HG03095 (cell line): ENCODE data around the gene NQO1.
"Not testable (repeated sequence)": the region's sequence is repeated elsewhere in the genome, so short reads cannot be mapped to it uniquely, and the experiment has no call there.

Experiments
- ATAC-seq: cut with Tn5 transposase; IDR thresholded peaks from one replicate; pipeline ENCODE4 v1.9.1; 2021; ENCODE audit warnings: moderate library complexity; ENCODE audit not compliant: unreplicated experiment

Gene NQO1

DNA sequence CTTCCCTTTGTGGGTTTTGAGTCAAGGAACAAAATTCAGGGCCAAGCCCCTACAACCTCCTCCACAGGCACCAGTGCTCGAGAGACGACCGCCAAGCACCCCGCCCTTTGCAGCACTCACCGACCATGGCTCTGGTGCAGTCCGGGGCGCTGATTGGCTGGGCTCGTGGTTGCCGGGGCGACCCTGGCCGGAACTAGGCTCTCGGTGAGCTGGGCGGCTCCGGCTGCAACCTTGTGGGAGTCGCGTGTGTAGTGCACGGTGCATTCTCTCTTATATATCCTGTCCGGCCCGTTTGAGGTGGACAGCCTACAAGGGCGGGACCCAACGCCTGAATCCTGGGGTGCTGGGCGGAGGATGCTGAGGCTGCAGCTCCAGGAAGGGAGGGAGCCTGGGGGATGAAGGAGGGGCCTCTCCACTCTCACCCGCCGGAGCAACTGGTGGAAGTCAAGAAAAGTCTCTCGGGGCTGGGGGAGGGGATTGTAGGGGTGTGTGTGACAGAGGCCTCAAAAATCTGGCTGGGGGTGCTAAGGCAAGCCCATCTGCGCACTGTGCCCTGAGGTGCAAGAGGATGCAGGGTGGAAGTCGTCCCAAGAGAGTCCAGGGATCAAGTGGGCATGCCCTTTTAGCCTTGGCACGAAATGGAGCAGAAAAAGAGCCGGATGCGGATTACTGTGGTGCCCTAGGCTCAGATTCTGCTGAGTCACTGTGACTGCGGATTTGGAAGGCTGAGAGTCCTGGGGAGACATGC, at the start of gene NQO1:
TSS of gene NQO1 (minus strand) at position 248 of the 748 bp plus-strand sequence. CDS start at position 127, 121 bp downstream.
- ATAC-seq: peak; percentile 98

DNA sequence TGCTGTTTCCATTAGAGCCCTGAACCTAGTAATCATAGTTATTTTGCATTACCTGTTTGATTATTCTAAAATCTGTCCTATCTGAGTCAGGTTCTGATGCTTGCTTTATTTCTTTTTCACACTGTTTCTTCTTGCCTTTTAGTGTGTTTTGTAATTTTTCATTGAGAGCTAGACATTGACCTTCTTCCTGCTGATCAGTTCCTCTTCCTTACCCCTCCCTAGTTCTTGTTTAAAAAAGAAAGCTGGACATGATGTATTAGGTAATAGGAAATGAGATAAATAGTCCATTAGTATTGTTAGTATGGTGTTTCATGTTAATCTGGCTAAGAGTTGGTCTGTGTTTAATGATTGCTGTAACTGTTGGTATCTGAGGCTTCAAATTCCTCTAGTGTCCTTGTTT, 49.2 kb upstream of the NQO1 start:
- no peak for ATAC-seq

DNA sequence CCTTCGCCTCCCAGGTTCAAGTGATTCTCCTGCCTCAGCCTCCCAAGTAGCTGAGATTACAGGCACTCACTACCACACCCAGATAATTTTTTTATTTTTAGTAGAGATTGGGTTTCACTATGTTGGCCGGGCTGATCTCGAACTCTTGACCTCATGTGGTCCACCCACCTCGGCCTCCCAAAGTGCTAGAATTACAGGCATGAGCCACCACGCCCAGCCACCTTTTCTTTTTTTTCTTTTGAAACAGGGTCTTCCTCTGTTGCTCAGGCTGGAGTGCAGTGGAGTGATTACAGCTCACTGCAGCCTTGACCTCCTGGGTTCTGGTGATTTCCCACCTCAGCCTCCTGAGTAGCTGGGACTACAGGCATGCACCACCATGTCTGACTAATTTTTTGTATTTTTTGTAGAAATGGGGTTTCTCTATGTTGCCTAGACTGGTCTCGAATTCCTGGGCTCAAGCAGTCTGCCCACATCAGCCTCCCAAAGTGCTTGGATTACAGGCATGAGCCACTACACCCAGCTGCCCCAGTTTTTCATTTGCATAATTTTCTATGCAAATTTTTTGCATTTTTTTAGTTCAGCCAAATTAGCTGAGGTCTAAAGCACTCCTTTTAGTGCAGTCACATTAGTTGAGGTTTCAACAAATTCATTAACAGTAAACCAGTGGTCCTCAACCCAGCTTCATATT, 47.0 kb upstream of the NQO1 start:
- ATAC-seq: no peak

DNA sequence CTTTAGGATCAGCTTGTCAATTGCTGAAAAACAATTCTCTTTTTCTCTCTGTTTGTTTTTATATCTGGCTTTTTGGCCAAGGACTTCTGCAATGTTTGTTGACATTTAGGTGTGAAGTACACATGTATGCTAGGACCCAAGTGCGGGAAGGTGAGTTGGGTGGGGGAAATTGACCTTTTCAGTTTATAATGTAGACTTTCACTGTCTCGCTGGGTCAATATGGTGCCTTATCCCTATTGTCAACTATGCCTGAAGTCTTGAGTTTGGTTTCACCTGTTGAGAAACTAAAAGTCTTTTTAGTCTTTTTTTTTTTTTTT, 45.2 kb upstream of the NQO1 start:
- no peak for ATAC-seq

DNA sequence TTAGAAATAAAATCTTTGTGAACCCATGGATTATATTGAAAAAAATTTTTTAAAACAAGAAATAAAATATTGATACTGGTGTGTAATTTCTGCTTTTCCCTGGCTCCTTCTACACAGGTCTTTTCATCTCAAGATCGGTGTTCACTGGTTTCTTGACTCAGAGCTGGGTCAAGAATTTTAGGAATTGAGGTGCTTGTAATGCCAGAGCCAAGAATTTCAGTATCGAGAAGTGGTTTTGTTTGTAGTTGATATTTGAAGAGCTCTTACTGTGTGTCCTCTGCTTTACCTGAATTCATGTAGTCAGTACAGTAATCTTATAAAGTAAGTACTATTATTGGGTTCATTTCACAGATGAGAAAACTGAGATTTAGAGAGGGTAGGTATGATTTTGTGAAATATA, 43.0 kb upstream of the NQO1 start:
- ATAC-seq: no peak

DNA sequence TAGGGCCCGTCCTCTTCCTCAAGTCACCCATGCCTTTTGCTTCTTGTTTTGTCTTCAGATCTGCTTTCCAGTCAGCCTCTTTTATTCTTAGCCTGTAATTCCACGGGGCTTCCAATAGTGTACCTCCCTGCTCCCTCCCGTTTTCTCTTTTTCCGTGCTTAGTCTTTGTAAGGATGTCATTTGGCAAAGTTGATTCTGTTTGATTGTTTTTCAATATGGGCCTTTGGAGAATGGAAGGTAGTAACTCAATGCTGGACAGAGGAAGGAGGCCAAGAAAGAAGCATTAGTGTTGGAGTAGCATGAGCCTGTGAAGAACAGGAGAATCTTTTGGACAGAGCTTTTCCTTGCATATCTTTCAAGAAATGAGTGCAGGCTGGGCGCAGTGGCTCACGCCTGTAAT, 42.3 kb upstream of the NQO1 start:
- no peak for ATAC-seq

DNA sequence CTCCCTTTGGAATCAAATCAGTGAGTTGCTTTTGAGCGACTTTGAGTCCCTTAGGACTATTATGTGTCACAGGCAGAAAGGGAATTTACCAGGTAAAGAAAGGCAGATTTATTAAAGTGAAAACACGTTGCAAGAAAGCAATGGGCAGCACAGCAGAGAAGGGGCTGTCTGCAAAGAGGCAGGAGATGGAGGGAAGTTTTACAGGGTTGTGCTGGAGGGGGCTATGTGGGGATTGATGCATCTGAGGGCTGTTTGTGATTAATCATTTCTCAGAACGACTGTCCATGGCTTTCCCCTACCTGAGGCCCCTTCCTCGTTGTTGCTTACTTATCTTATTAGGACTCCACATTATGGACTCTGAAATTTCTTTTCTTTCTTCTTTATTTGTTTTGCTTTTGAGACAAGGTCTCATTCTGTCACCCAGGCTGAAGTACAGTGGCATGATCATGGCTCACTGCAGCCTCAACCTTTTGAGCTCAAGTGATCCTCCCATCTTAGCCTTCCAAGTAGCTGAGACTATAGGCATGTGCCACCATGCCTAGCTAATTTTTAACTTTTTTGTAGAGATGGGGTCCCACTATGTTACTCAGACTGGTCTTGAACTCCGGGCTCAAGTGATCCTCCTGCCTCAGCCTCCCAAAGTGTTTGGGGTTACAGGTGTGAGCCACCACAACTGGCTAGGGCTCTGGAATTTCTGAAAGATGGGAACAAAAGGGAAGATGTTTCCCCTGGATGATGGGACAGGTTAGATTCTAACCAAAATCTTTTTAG, 41.3 kb upstream of the NQO1 start:
- ATAC-seq: no peak

DNA sequence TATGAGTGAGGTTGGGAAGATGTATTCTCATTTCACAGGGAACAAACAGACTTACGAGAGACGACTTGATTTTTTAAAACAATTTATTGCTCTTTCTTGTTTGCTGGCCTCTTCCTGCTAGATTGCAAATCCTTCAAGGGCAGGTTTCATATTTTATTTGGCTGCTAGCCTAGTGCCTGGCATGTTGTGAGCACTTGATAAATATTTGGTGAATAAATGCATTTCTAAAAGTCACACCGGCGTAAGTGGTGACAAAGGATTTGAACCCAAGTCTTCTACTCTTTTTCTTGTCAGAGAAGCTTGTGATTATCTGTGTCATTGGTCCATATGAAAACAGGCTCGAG, 37.2 kb upstream of the NQO1 start:
- no peak for ATAC-seq

DNA sequence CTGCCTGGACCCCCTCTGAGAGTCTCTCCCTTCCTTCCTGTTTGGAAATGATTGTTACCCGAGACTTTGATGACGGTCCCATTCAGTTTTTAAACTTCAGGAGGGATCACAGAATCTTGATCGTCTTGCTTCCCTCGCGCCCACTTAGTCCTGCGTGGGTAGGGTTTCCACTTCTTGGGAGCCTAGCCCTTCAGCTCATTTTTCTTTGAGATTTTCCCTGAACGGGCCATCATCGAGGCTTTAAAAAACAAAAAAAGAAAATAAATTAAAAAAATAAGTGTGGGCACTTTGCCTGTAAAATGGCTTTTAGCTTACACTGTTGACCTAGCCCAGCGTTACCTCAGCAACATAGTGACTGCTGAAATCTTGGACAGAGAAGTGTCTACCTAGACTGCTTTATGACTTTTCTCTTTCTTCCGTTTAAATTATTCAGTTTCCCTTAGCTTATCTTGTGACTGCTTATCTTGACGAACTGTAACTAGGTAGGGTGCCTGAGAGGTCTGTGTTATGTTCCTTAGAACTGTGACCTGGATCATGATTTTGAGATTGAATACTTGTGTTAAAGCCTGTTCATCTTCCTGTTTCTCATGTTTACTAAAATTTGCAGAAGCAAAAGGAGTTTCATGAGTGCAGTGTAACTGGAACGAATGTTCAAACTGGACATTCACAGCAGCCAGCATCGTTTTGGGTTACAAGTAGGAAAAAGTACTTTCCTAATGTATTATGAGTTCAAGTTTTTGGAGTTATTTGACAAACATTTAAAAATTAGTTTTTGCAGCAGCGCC, 36.6 kb upstream of the NQO1 start:
- no peak for ATAC-seq

DNA sequence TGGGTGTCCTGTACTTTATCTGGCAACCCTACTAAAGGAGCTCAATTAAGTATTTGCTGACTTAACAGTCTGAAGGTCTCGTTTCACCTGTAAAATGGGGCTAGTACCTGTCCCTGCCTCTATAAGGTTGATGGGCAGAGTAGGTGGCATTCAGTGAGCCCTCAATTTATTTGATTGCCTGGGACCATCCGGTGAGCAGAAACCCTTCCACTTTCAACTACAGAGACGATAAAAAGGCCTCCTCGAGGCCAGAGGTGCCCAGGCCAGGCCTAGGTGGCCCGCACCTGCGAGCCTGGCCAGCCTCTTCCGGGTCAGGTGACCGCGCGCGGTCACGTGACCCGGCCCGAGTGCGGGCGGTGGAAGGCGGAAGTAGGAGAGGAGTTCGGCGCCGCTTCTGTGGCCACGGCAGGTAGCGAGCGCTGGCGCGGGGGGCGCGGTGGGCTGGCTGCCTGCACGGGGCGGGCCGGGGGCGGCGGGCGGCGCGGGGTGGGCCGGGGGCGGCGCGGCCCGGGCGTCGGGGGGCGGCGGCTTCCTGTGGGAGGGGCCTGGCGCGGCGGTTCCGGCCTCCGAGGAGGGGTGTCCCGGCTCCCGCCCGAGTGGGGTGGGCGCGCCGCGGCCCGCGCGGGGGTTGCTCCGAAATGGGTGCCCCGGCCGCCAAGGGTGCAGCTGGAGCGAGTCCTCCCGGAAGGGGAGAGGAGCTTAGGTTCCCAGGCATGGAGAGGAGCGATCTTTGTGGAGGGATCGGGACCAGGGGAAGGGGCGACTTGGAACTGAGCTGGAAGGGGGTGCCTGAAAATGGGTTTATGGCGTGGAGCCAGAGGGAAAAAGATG, 35.8 kb upstream of the NQO1 start, which contains the start of gene WWP2:
TSS of gene WWP2 (plus strand) at position 350 of the 831 bp plus-strand sequence. CDS start 24,679 bp downstream, outside the sequence.
- ATAC-seq: peak; percentile 64

DNA sequence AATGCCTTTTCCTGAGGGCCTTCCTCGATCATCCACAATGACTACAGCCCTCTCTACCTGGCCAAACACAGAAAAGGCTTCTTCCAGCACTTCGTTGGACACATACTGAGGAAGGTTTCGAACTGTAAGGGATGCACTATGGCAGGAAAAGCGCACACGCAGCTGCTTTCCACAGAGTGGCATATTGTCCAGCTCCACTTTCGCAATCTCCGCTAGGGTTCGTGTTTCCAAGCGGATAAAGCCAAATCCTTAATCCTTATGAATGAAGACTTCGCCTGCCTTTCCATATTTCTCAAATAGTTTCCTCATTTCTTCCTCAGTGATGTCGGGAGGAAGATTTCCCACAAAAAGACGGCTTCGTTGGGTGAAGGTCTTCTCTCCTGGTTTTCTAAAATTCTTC, 31.0 kb upstream of the NQO1 start:
- ATAC-seq: not testable (repeated sequence)

DNA sequence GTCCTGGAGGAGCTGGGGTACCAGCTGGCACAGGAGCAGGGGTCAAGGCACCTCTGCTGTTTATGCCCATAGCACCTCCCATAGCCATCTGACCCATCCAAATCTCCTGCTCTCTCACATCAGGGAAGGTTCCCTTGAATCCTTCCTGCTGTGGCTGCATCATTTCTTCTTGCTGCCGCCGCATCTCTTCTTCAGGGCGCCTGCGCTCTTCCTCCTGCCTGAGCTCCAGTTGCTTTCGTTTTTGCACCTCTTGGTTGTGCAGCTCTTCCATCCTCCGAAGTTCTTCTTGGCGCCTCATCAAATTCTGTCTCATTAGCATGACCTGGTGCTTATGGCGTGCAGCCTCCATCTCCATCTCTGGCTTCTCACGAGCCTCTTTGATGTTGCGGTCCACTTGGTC, 30.3 kb upstream of the NQO1 start:
- no peak for ATAC-seq

DNA sequence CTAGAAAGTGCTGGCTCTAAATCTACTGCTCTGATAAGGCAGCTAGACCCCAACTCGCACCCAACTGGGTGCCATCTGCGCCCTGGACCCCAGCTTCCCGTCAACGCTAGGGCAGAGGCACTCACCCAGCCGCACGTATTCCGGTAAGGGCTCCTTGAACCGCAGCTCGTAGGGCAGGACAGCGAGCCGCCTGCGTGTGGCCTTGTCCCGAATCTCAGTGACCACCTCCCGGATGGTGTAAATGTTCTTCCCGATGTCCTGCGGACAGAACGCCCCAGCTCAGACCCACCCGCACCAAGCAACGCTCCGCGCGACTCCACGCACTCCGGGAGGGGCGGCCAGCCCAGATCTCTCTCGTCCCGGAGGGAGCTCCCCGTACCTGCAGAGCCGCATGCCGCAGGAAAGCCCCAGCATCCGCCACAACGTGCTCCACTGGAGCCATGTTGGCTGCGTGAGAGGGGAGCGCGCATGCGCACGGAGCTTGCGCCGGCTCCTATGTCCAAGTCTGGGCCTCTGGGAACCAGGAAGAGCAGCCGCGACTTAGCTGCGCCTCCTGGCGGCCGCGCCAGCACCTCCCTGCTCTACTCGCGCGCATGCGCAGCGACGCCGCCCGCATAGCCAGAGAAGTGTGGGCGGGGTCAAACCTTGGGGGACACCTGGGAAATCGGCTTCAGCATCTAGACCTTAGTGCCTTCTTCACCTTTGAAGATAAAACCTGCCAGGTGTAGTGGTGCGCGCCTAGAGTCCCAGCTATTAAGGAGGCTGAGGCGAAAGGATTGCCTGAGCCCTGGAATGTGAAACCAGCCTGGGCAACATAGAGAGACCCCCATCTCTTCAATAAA, 28.3 kb upstream of the NQO1 start, which contains the start of gene NOB1:
TSS of gene NOB1 (minus strand) at position 458 of the 842 bp plus-strand sequence. CDS start at position 442, 16 bp downstream.
- ATAC-seq: peak; percentile 89

DNA sequence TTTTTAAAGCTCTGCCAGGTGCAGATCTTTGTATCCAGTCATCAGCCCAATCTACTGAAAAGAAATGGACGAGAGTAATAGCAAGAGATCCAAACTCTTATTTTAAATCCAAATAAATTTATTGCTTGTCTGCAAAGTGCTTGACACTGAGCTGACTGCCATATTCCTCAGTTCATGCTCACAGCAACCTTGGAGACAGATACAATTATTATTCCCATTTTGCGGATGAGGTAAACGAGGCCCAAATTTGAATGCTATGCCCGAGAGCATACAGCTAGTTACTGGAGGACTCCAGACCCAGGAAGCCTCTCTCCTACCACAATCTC, 27.7 kb upstream of the NQO1 start:
- no peak for ATAC-seq

DNA sequence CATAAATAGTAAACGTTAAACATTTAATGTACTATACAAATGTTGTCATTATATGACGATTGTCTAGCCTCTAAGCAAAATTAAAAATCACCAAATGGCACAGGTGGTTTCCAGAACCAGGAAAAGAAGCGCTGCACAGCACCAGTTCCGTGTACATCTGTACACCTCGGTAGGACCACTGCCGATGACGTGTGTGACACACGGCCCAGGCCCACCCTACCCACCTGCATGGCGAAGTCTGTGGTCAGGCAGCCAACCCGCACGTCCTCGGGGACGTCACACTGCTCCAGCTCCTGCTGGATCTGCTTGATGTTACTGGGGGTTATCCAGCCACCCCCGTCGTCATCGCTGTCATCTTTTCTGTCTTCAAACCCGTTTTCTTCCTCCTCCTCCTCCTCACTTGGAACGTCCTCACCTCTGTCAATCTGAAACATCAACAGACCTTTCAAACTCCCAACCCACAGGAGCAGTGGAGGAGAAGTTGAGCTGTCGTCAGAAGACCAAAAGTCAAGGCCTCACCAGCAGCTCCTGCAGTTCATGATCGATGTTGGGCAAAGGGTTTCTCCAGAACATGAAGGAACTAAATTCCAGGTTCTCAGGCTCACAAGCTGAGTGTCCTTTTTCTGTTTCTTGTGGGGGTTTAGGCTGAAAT, 22.5 kb upstream of the NQO1 start:
- ATAC-seq: no peak

DNA sequence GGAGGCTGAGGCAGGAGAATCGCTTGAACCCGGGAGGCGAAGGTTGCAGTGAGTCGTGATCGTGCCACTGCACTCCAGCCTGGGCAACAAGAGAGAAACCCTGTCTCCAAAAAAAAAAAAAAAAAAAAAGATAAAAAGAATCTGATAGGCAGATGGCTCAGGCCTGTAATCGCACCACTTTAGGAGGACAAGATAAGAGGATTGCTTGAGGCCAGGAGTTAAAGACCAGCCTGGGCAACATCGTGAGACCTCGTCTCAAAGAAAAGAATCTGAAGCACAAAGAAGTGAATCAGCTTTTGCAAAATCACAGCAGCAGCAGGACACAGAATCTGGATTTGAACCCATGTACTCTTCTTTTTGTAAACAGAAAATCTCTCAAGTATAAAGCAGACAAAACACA, 20.8 kb upstream of the NQO1 start:
- no peak for ATAC-seq

DNA sequence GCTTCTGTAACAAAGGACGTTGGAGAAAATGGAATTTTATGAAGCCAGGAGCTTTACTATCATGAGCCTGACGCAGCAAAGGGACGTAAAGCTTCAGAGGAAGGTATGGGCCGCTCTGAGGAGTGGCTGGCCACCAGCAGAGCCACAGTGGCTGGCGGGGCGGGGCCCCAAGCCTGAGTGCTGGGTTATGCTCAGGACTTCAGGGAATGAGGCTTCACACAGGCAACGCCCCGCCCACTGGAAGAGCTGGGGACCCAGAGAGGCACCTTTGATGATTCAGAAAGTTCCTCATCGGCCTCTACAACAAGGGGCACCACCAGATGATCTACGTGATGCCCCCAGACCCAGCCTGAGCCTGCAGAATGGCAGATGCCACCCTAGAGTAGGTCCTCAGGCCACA, 19.6 kb upstream of the NQO1 start:
- ATAC-seq: no peak

DNA sequence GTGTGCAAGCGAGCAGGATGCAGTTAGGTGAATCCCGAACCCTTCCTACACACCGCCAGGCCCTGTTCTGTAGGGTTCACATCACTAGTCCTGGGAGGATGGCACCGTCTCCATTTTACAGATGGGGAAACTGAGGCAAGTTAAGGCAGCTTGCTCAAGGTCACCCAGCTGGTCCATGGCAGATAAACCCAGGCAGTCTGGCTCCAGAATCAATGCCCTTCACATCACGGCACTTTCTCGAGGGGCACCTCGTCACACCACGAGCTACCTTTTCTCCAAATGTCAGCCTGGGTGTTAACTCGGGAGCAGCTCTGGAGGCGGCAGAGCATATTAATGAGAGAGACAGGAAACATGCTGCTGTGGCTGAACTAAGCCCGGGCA, 18.9 kb upstream of the NQO1 start:
- ATAC-seq: no peak
